Keratinocyte (primary cell): ENCODE measurements around the gene NTRK1. TPM values are rescaled to one million over a fixed set of nuclear protein-coding genes. Genes with fewer than 3 reads are reported as not detected.

Experiments used
- DNase-seq: peaks from one replicate; pipeline ENCODE4 v3.0.0-alpha.2; 2011; ENCODE audit warnings: low read depth, missing footprints, low spot score
- FAIRE-seq: peaks from 2 replicates; lab custom pipeline; 2011; peaks lifted over from hg19 to GRCh38; lab: Jason Lieb, UNC
- H2AFZ ChIP-seq: 2 replicates; pipeline ENCODE4 v1.6.0; 2012; ENCODE audit warnings: low read length, control low read depth, inconsistent platforms; ENCODE audit not compliant: control insufficient read depth
- H3K27ac ChIP-seq: 2 replicates; pipeline ENCODE4 v1.5.1; 2011; ENCODE audit warnings: low read length; ENCODE audit not compliant: control insufficient read depth, insufficient read depth
- H3K27me3 ChIP-seq: 3 replicates; pipeline ENCODE4 v1.6.0; 2011; ENCODE audit warnings: low read length; ENCODE audit not compliant: control insufficient read depth, insufficient read depth; ENCODE audit errors: extremely low read depth
- H3K36me3 ChIP-seq, 2 experiments: 2 replicates in 1 of 2; 3 replicates in 1 of 2; pipeline ENCODE4 v1.5.1; 2011; ENCODE audit warnings: low read length in 2 of 2, mild to moderate bottlenecking in 1 of 2; ENCODE audit not compliant: control insufficient read depth in 2 of 2, insufficient read depth in 2 of 2; ENCODE audit errors: extremely low read depth in 1 of 2
- H3K4me1 ChIP-seq: 3 replicates; pipeline ENCODE4 v1.5.1; 2011; ENCODE audit warnings: low read length; ENCODE audit not compliant: control insufficient read depth, insufficient read depth; ENCODE audit errors: extremely low read depth
- H3K4me2 ChIP-seq: 3 replicates; pipeline ENCODE4 v1.6.0; 2011; ENCODE audit warnings: low read depth, low read length; ENCODE audit not compliant: control insufficient read depth, insufficient read depth; ENCODE audit errors: extremely low read depth
- H3K4me3 ChIP-seq, 3 experiments: fragments of 200-600 bp in 1 of 3; sonication (generic) in 1 of 3; 2 replicates in 2 of 3; 3 replicates in 1 of 3; pipeline ENCODE4 v1.5.1; 2011 to 2016; ENCODE audit warnings: low read length in 3 of 3, mild to moderate bottlenecking in 3 of 3, control low read depth in 2 of 3, inconsistent platforms in 1 of 3, low read depth in 1 of 3, mixed read lengths in 1 of 3, mixed run types in 1 of 3, moderate library complexity in 1 of 3; ENCODE audit not compliant: control insufficient read depth in 2 of 3, insufficient read depth in 2 of 3; ENCODE audit errors: extremely low read depth in 1 of 3
- H3K79me2 ChIP-seq: 2 replicates; pipeline ENCODE4 v1.6.0; 2012; ENCODE audit warnings: low read length; ENCODE audit not compliant: control insufficient read depth, insufficient read depth
- H3K9ac ChIP-seq: 3 replicates; pipeline ENCODE4 v1.6.0; 2011; ENCODE audit warnings: low read length; ENCODE audit not compliant: control insufficient read depth, insufficient read depth; ENCODE audit errors: extremely low read depth
- H3K9me1 ChIP-seq: 3 replicates; pipeline ENCODE4 v1.6.0; 2011; ENCODE audit warnings: low read length; ENCODE audit not compliant: control insufficient read depth, insufficient read depth; ENCODE audit errors: extremely low read depth
- H3K9me3 ChIP-seq: 2 replicates; pipeline ENCODE4 v1.5.1; 2012; ENCODE audit warnings: low read depth, low read length; ENCODE audit not compliant: control insufficient read depth
- H4K20me1 ChIP-seq: 3 replicates; pipeline ENCODE4 v1.6.0; 2011; ENCODE audit warnings: low read length; ENCODE audit not compliant: control insufficient read depth, insufficient read depth; ENCODE audit errors: extremely low read depth
- EZH2 ChIP-seq: IDR thresholded peaks from one replicate; pipeline ENCODE4 v1.6.1; 2012; ENCODE audit warnings: inconsistent platforms, mild to moderate bottlenecking, low read length, moderate library complexity
- dilution Hi-C: fragments of 300-500 bp; cut with MboI; formaldehyde crosslinking; loops from one replicate; pipeline ENCODE4 v1.7.0; 2020; ENCODE audit warnings: low sequenced_read_pairs; ENCODE audit not compliant: extremely low pct_ligation_motif_present
- polyA plus RNA-seq, 5 experiments: library from polyadenylated mRNA; depleted of rRNA in 3 of 5; stranded (reverse) in 3 of 5; stranded (forward) in 1 of 5; unstranded in 1 of 5; fragments of >200 nt; gene quantifications; 1 replicate in 1 of 5; 2 replicates in 3 of 5; 3 replicates in 1 of 5; pipeline versions ENCODE4 v1.2.1 to v1.2.3, GENCODE V29; 2011 to 2012; ENCODE audit warnings: missing spikeins in 2 of 5, low read depth in 1 of 5, low replicate concordance in 1 of 5
- TF ChIP-seq, protein P1 (sequence below), 3 experiments: IDR thresholded peaks in 1 of 3; conservative IDR thresholded peaks in 1 of 3; optimal IDR thresholded peaks in 1 of 3; 2 replicates in 2 of 3; 3 replicates in 1 of 3; pipeline versions ENCODE3 to v1.5.1; 2011; ENCODE audit warnings: low read length in 3 of 3, mild to moderate bottlenecking in 3 of 3, moderate library complexity in 2 of 3, control low read depth in 1 of 3, inconsistent platforms in 1 of 3; ENCODE audit not compliant: insufficient read depth in 2 of 3; ENCODE audit errors: extremely low read depth in 1 of 3

Gene NTRK1
- polyA plus RNA-seq, 1 donor (not counting 4 experiments of a cell fraction or from before 2014, with no cell fraction given), result 0.03 TPM

DNA sequence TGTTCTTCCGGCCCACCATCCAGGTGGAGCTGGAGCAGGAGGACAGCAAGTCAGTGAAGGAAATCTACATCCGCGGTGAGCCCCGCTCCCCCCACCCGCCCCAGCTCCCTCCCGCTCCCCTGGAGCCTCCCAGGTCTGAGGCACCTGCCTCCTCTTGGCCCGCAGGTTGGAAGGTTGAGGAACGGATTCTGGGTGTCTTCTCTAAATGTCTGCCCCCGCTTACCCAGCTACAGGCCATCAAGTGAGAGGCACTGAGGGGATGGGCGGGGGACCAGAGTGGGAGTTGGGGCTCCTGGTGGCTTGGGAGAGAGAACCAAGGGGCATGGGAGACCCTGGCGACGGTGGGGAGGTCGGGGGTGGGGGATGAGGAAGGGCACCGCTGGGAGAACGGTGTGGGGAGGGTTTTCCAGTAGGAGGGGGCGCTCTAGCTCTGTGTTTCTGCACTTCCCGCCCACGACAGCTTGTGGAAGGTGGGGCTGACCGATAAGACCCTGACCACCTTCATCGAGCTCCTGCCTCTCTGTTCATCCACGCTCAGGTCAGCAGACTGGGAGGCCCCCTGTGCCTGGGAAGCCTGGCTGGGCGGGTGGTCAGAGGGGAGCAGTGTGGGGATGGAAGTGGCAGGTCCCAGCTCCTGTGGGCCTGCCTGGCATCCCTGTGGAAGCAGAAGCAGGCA is 64.0 kb downstream of the NTRK1 start:
- H3K9ac ChIP-seq, result no peak overlapping the region
- dilution Hi-C loops, result no loop called here
- no peak overlapping the region for H3K4me2 ChIP-seq
- peaks cover 22% of the 10 kb centered on the region for H3K4me1 ChIP-seq
- FAIRE-seq (no peak), DNase-seq (no peak)
- peaks cover 81% of the 10 kb centered on the region for H3K27me3 ChIP-seq
- no peak overlapping the region for H3K27ac ChIP-seq
- TF ChIP-seq EZH2, result no peak
- TF ChIP-seq, protein P1, sequence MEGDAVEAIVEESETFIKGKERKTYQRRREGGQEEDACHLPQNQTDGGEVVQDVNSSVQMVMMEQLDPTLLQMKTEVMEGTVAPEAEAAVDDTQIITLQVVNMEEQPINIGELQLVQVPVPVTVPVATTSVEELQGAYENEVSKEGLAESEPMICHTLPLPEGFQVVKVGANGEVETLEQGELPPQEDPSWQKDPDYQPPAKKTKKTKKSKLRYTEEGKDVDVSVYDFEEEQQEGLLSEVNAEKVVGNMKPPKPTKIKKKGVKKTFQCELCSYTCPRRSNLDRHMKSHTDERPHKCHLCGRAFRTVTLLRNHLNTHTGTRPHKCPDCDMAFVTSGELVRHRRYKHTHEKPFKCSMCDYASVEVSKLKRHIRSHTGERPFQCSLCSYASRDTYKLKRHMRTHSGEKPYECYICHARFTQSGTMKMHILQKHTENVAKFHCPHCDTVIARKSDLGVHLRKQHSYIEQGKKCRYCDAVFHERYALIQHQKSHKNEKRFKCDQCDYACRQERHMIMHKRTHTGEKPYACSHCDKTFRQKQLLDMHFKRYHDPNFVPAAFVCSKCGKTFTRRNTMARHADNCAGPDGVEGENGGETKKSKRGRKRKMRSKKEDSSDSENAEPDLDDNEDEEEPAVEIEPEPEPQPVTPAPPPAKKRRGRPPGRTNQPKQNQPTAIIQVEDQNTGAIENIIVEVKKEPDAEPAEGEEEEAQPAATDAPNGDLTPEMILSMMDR (optimal IDR thresholded peaks at IDR 0.05 in 1 of 3, IDR thresholded peaks at IDR 0.05 in 1 of 3, conservative IDR thresholded peaks at IDR 0.05 in 1 of 3; ENCODE audit: extremely low read depth in 1 of 3, insufficient read depth in 2 of 3, low read length in 3 of 3), result peak in 1 of 3 experiments; percentile 10
- H2AFZ ChIP-seq, result no peak overlapping the region
- no peaks in the 10 kb centered on the region for H3K79me2 ChIP-seq
- H4K20me1 ChIP-seq, result peaks cover 4% of the 10 kb centered on the region
- no peak overlapping the region for H3K4me3 ChIP-seq
- H3K36me3 ChIP-seq, result no peaks in the 10 kb centered on the region
- no peaks in the 10 kb centered on the region for H3K9me3 ChIP-seq
- H3K9me1 ChIP-seq, result no peaks in the 10 kb centered on the region

DNA sequence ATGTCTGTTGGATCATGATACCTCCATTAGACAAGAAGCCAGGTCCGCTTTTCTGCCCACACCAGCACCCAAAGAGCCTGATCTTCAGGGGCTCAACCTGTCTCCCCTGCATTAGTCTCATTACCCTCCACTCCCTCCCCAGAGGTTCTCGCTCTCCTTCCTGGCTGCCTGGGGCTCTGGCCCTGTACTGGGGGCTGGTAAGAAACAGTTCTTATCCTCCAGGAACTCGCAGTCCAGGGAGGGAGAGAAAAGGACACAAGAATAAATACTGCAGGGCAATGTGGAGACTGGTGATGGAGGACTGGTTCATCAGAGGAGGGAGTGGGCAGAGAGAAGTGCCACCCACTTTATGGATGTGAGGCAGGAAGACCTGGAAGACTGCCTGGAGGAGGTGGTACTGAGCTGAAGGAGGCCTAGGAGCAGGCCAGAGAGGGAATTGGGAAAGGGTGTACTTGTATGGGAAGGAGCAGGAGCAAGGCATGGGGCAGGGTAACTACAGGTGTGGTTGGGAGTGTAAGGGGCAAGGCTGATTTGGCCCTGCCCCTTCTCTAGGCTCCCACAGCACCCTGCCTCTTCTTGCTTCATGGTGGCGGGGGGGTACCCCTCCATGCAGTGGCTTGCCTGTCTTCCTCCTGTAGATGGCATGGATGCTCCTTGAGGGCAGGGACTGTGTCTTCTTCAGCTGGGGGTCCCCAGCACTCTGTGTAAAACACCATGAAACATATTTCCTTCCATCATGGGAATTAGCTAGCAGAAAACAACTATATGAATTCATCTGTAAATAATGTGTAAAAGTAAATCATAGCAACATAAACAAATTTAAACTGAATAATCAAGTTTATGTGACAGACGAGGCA is 64.7 kb downstream of the NTRK1 start:
- Histone ChIP-seq H3K27me3 (peaks cover 85% of the 10 kb centered on the region), H3K27ac (no peak overlapping the region), H4K20me1 (peaks cover 4% of the 10 kb centered on the region), H3K9me3 (no peaks in the 10 kb centered on the region), H3K4me1 (peaks cover 17% of the 10 kb centered on the region), H2AFZ (no peak overlapping the region), H3K79me2 (no peaks in the 10 kb centered on the region), H3K4me2 (no peak overlapping the region), H3K9ac (no peak overlapping the region), H3K9me1 (no peaks in the 10 kb centered on the region), H3K36me3 (no peaks in the 10 kb centered on the region), H3K4me3 (no peak overlapping the region)
- DNase-seq (no peak), FAIRE-seq (no peak)
- TF ChIP-seq, protein P1 (optimal IDR thresholded peaks at IDR 0.05 in 1 of 3, IDR thresholded peaks at IDR 0.05 in 1 of 3, conservative IDR thresholded peaks at IDR 0.05 in 1 of 3; ENCODE audit: extremely low read depth in 1 of 3, insufficient read depth in 2 of 3, low read length in 3 of 3), result no peak
- TF ChIP-seq EZH2, result no peak
- dilution Hi-C loops, result no loop called here
